Astrocyte (in vitro differentiated cells and primary cell): ENCODE measurements around the gene COX11. TPM values are rescaled to one million over a fixed set of nuclear protein-coding genes. Genes with fewer than 3 reads are reported as not detected.

Experiments used
- DNase-seq: peaks from one replicate; pipeline ENCODE4 v3.0.0-alpha.2; 2010; ENCODE audit warnings: low read depth
- FAIRE-seq: peaks from 2 replicates; lab custom pipeline; 2011; peaks lifted over from hg19 to GRCh38; lab: Jason Lieb, UNC
- H2AFZ ChIP-seq: 2 replicates; pipeline ENCODE4 v1.6.0; 2012; ENCODE audit warnings: low read depth, low read length, inconsistent platforms
- H3K27ac ChIP-seq: 2 replicates; pipeline ENCODE4 v1.5.1; 2011; ENCODE audit warnings: low read depth, low read length, inconsistent platforms
- H3K27me3 ChIP-seq: 2 replicates; pipeline ENCODE4 v1.6.0; 2011; ENCODE audit warnings: low read length, inconsistent platforms; ENCODE audit not compliant: insufficient read depth
- H3K36me3 ChIP-seq: 2 replicates; pipeline ENCODE4 v1.5.1; 2011; ENCODE audit warnings: low read length, inconsistent platforms; ENCODE audit not compliant: insufficient read depth
- H3K4me1 ChIP-seq: 2 replicates; pipeline ENCODE4 v1.5.1; 2011; ENCODE audit warnings: low read length, inconsistent platforms; ENCODE audit not compliant: insufficient read depth
- H3K4me2 ChIP-seq: 2 replicates; pipeline ENCODE4 v1.6.0; 2012; ENCODE audit warnings: low read length, inconsistent platforms
- H3K4me3 ChIP-seq: 2 replicates; pipeline ENCODE4 v1.5.1; 2011; ENCODE audit warnings: low read depth, mild to moderate bottlenecking, low read length, inconsistent platforms; ENCODE audit not compliant: insufficient read depth
- H3K79me2 ChIP-seq: 2 replicates; pipeline ENCODE4 v1.6.0; 2012; ENCODE audit warnings: mild to moderate bottlenecking, low read length, inconsistent platforms; ENCODE audit not compliant: insufficient read depth
- H3K9ac ChIP-seq: 2 replicates; pipeline ENCODE4 v1.6.0; 2012; ENCODE audit warnings: mild to moderate bottlenecking, low read length, inconsistent platforms
- H3K9me3 ChIP-seq: 2 replicates; pipeline ENCODE4 v1.5.1; 2012; ENCODE audit warnings: low read depth, mild to moderate bottlenecking, low read length, inconsistent platforms; ENCODE audit not compliant: insufficient read depth
- H4K20me1 ChIP-seq: 2 replicates; pipeline ENCODE4 v1.6.0; 2012; ENCODE audit warnings: low read length, inconsistent platforms; ENCODE audit not compliant: insufficient read depth
- H3K27ac Mint-ChIP-seq: one replicate; pipeline ENCODE4 v1.8.0; 2021; ENCODE audit warnings: mild to moderate bottlenecking, mixed read lengths; ENCODE audit not compliant: unreplicated experiment
- H3K27me3 Mint-ChIP-seq: one replicate; pipeline ENCODE4 v1.8.0; 2021; ENCODE audit warnings: low read depth, mixed read lengths; ENCODE audit not compliant: unreplicated experiment
- H3K36me3 Mint-ChIP-seq: one replicate; pipeline ENCODE4 v1.8.0; 2021; ENCODE audit warnings: low read depth, mixed read lengths; ENCODE audit not compliant: unreplicated experiment
- H3K4me1 Mint-ChIP-seq: one replicate; pipeline ENCODE4 v1.8.0; 2021; ENCODE audit warnings: low read depth, mixed read lengths; ENCODE audit not compliant: unreplicated experiment
- H3K4me3 Mint-ChIP-seq: one replicate; pipeline ENCODE4 v1.8.0; 2021; ENCODE audit warnings: mild to moderate bottlenecking, moderate library complexity, mixed read lengths; ENCODE audit not compliant: unreplicated experiment
- H3K9me3 Mint-ChIP-seq: one replicate; pipeline ENCODE4 v1.8.0; 2021; ENCODE audit warnings: mild to moderate bottlenecking, mixed read lengths; ENCODE audit not compliant: unreplicated experiment
- EZH2 ChIP-seq: IDR thresholded peaks from 2 replicates; pipeline ENCODE4 v1.6.1; 2012; ENCODE audit warnings: mild to moderate bottlenecking, low read length, inconsistent platforms; ENCODE audit not compliant: insufficient read depth
- total RNA-seq: library from RNA; stranded (reverse); gene quantifications from 2 replicates; pipeline ENCODE4 v1.2.1, GENCODE V29; 2021
- TF ChIP-seq, protein P1 (sequence below): IDR thresholded peaks from 2 replicates; pipeline ENCODE4 v1.5.1; 2011; ENCODE audit warnings: low read depth, mild to moderate bottlenecking, inconsistent platforms, low read length, moderate library complexity; ENCODE audit not compliant: insufficient read depth

COX11 gene
- total RNA-seq, 1 donor from 2014 or later: 36.4 TPM

DNA sequence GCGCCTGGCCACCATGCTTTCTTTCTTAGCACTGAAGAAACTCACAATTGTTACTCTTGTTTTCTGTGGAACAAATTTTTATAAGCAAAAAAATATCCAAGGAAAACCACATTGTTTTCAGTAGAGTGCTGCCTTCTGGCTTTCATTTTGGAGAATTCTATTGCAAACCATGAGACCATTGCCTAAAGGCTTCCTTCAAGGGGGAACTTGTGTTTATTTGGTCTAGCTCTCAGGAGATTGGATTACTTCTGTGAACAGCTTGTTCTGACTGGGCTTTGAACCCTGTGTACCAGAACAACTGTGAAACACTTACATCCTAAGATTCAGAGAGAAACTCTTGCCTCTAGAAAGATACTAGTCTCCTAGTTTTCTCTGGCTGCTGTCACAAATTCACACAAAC lies 35.7 kb downstream of the COX11 start:
- no peak overlapping the region for H3K4me2 ChIP-seq

DNA sequence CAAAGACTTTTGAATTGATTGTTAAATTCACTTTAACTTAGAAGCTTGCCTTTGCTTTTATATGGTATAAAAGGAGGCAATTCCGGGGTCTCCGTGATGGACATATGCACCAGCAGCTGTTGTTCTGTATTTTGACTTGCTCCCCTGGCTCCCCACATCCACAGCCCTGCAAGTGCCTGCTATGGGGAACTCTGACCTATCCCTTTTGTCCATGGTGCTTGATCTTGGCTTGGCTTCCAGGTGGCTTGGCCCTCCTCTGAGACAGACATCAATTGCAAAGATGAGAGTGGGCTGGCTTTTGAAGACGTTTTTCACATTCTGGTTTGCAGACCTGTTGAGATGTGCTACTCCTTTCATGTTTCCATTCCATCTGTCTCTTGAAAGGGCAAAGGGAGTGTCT lies 40.9 kb downstream of the COX11 start:
- H3K9me3 Mint-ChIP-seq: no peaks in the 10 kb centered on the region
- H3K4me3 ChIP-seq: no peak overlapping the region
- H3K4me1 Mint-ChIP-seq: no peaks in the 10 kb centered on the region
- H3K4me1 ChIP-seq: no peaks in the 10 kb centered on the region
- no peak for DNase-seq
- no peaks in the 10 kb centered on the region for H3K27me3 Mint-ChIP-seq
- no peaks in the 10 kb centered on the region for H4K20me1 ChIP-seq
- FAIRE-seq: no peak
- H3K27ac Mint-ChIP-seq: no peak overlapping the region
- H3K9me3 ChIP-seq: no peaks in the 10 kb centered on the region
- no peak overlapping the region for H3K9ac ChIP-seq
- H2AFZ ChIP-seq: no peak overlapping the region
- no peak overlapping the region for H3K4me2 ChIP-seq
- no peak overlapping the region for H3K27ac ChIP-seq
- H3K27me3 ChIP-seq: no peaks in the 10 kb centered on the region
- no peaks in the 10 kb centered on the region for H3K79me2 ChIP-seq
- no peak overlapping the region for H3K4me3 Mint-ChIP-seq
- TF ChIP-seq, protein P1, sequence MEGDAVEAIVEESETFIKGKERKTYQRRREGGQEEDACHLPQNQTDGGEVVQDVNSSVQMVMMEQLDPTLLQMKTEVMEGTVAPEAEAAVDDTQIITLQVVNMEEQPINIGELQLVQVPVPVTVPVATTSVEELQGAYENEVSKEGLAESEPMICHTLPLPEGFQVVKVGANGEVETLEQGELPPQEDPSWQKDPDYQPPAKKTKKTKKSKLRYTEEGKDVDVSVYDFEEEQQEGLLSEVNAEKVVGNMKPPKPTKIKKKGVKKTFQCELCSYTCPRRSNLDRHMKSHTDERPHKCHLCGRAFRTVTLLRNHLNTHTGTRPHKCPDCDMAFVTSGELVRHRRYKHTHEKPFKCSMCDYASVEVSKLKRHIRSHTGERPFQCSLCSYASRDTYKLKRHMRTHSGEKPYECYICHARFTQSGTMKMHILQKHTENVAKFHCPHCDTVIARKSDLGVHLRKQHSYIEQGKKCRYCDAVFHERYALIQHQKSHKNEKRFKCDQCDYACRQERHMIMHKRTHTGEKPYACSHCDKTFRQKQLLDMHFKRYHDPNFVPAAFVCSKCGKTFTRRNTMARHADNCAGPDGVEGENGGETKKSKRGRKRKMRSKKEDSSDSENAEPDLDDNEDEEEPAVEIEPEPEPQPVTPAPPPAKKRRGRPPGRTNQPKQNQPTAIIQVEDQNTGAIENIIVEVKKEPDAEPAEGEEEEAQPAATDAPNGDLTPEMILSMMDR: no peak
- TF ChIP-seq EZH2: no peak
- peaks cover 14% of the 10 kb centered on the region for H3K36me3 Mint-ChIP-seq
- peaks cover 4% of the 10 kb centered on the region for H3K36me3 ChIP-seq

More for the DNA sequence above, 35.7 kb downstream of the COX11 start:
- Histone ChIP-seq H3K27ac (no peak overlapping the region), H3K9me3 (no peaks in the 10 kb centered on the region), H2AFZ (no peak overlapping the region), H4K20me1 (no peaks in the 10 kb centered on the region), H3K36me3 (peaks cover 7% of the 10 kb centered on the region), H3K79me2 (no peaks in the 10 kb centered on the region), H3K4me1 (no peaks in the 10 kb centered on the region), H3K9ac (no peak overlapping the region), H3K4me3 (no peak overlapping the region), H3K27me3 (no peaks in the 10 kb centered on the region)
- Mint-ChIP-seq H3K27me3 (no peaks in the 10 kb centered on the region), H3K4me1 (no peaks in the 10 kb centered on the region), H3K9me3 (no peaks in the 10 kb centered on the region), H3K27ac (no peak overlapping the region), H3K4me3 (no peak overlapping the region), H3K36me3 (peaks cover 12% of the 10 kb centered on the region)
- no peak for DNase-seq
- TF ChIP-seq, protein P1: no peak
- TF ChIP-seq EZH2: no peak
- FAIRE-seq: no peak

DNA sequence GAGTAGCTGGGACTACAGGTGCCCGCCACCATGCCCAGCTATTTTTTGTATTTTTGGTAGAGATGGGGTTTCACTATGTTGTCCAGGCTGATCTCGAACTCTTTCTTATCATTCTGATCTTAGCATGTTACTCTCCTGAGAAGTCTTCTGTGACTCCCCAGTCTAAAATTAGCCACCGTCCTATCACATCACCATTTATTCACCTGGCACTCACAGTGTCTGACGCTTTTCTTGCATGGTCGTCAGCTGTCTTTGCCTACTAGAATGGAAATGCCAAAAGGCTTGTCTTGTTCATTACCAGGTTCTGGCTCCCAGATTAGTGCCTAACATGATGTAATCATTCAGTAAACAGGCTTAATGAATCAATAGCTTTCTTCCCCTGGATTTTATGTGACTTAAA lies 44.0 kb downstream of the COX11 start:
- Mint-ChIP-seq H3K27ac (no peak overlapping the region), H3K9me3 (no peaks in the 10 kb centered on the region), H3K4me1 (no peaks in the 10 kb centered on the region), H3K36me3 (peaks cover 16% of the 10 kb centered on the region), H3K4me3 (no peak overlapping the region), H3K27me3 (no peaks in the 10 kb centered on the region)
- no peak overlapping the region for H3K4me3 ChIP-seq
- FAIRE-seq (no peak), DNase-seq (no peak)
- no peak overlapping the region for H3K27ac ChIP-seq
- H3K27me3 ChIP-seq: no peaks in the 10 kb centered on the region
- H3K4me2 ChIP-seq: no peak overlapping the region
- H3K79me2 ChIP-seq: no peaks in the 10 kb centered on the region
- no peaks in the 10 kb centered on the region for H3K4me1 ChIP-seq
- H3K9me3 ChIP-seq: no peaks in the 10 kb centered on the region
- no peak overlapping the region for H3K9ac ChIP-seq
- TF ChIP-seq EZH2: no peak
- TF ChIP-seq, protein P1: no peak
- H2AFZ ChIP-seq: no peak overlapping the region
- peaks cover 4% of the 10 kb centered on the region for H3K36me3 ChIP-seq
- no peaks in the 10 kb centered on the region for H4K20me1 ChIP-seq
